Endometrial microvascular endothelial cells (primary cell): Measurements from ENCODE around the gene EIF2S3. TPM values are rescaled to one million over a fixed set of nuclear protein-coding genes. Genes with fewer than 3 reads are reported as not detected.

Experiments
- in situ Hi-C: cut with HindIII; loops from 2 replicates; pipeline ENCODE4 v1.10.0; 2017; ENCODE audit warnings: low sequenced_read_pairs, low pct_unique_long_range_greater_than_20kb; ENCODE audit errors: inconsistent ontology term
- total RNA-seq: library from RNA; depleted of rRNA; stranded (reverse); fragments of >200 nt; gene quantifications from one replicate; pipeline ENCODE4 v1.2.3, GENCODE V29; 2015; ENCODE audit errors: inconsistent ontology term

EIF2S3 gene
- total RNA-seq, 1 donor from 2014 or later: 177 TPM

- in situ Hi-C loops: no loop called here
These were observed 58.4 kb downstream of the EIF2S3 start for GRCh38 chrX:24113181-24113580.

- in situ Hi-C loops: no loop called here
These were observed 62.5 kb downstream of the EIF2S3 start for GRCh38 chrX:24117258-24117657.

GRCh38 chrX:24124244-24124799 lies 69.6 kb downstream of the EIF2S3 start:
- in situ Hi-C loops: no loop called here

GRCh38 chrX:24125028-24125612 lies 70.4 kb downstream of the EIF2S3 start:
- in situ Hi-C loops: no loop called here

Other genes with a start within 250 kb of the EIF2S3 start
- gene APOO, start 147.0 kb upstream of the EIF2S3 start, total RNA-seq: 16.1 TPM
- gene CXorf58, start 146.9 kb upstream of the EIF2S3 start, total RNA-seq: not detected
- 2.6 TPM for gene KLHL15, start 27.8 kb upstream of the EIF2S3 start, total RNA-seq
- 38.2 TPM for gene ZFX, start 94.8 kb downstream of the EIF2S3 start, total RNA-seq